Neural progenitor cell (in vitro differentiated cells): ENCODE results near the gene LHB.

Source experiments
- EZH2phosphoT487 ChIP-seq: fragments of 200-600 bp; sonication (generic); IDR thresholded peaks from 2 replicates; pipeline ENCODE4 v1.6.1; 2017; ENCODE audit warnings: antibody characterized with exemption
- TF ChIP-seq, protein P1 (sequence below): fragments of 200-600 bp; sonication (generic); IDR thresholded peaks from 2 replicates; pipeline ENCODE4 v1.5.1; 2017; ENCODE audit warnings: antibody characterized with exemption, mild to moderate bottlenecking

DNA sequence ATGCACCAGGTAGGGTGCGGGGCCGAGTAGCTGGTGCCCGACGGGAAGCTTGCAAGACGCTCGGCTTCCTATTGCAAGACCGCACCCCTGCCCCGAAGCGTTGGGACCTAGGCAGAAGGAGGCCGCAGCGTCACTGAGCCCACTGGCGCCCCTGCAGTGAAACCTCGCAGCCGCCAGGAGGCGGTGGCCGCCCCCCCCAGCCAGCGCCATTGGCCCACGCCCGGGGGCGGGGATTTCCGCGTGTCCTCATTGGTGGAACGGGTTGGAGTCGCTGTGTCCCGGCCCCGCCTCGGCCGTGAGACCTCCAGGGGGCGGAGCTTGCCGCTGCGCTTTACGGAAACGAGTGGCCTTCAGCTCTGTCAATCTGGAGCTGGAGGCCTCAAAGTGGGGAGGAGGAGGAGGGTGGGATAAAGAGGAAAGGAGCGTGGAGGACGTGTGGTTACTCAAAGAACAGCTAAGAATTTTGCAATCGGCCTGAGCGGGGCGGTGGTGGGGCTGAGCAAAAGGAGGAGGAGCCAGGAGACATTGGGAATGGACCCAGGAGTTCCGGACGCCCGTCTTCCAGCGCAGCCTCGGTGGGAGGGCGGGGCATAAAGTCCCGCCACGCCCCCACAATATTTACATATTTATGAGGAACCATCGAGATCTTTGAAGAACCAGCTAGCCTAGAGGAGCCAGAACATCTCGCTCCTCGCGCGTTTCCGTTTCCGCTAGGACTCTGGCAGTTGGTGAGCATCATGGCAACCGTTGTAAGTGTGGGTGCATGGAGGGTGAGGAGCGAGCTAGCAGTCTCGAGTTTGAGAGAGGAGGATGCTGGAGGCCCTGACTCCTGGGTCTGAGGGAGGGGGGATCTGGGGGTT, 23.5 kb downstream of the LHB start, which contains the start of the genes GYS1 and RUVBL2:
- TF ChIP-seq, protein P1, sequence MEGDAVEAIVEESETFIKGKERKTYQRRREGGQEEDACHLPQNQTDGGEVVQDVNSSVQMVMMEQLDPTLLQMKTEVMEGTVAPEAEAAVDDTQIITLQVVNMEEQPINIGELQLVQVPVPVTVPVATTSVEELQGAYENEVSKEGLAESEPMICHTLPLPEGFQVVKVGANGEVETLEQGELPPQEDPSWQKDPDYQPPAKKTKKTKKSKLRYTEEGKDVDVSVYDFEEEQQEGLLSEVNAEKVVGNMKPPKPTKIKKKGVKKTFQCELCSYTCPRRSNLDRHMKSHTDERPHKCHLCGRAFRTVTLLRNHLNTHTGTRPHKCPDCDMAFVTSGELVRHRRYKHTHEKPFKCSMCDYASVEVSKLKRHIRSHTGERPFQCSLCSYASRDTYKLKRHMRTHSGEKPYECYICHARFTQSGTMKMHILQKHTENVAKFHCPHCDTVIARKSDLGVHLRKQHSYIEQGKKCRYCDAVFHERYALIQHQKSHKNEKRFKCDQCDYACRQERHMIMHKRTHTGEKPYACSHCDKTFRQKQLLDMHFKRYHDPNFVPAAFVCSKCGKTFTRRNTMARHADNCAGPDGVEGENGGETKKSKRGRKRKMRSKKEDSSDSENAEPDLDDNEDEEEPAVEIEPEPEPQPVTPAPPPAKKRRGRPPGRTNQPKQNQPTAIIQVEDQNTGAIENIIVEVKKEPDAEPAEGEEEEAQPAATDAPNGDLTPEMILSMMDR, result peak; percentile 91
- TF ChIP-seq EZH2phosphoT487, result no peak
